Natural killer cell (primary cell): Measurements from ENCODE around the gene SLIT1. TPM values are rescaled to one million over a fixed set of nuclear protein-coding genes. Genes with fewer than 3 reads are reported as not detected.

Experiments
- ATAC-seq, 3 donors: fragments of 150-1000 bp in 2 of 3; fragments of 200-7000 bp in 1 of 3; cut with Tn5 transposase; 1 replicate in 1 of 3; 2 replicates in 2 of 3; pipeline ENCODE4 v1.10.0; 2021; ENCODE audit warnings: mild to moderate bottlenecking in 2 of 3, moderate library complexity in 2 of 3
- DNase-seq, 2 donors: peaks; one replicate each; pipeline versions ENCODE4 v3.0.0 to v3.0.0-alpha.2; 2013 to 2021; ENCODE audit warnings: mixed read lengths in 1 of 2
- H3K27ac ChIP-seq: one replicate; pipeline ENCODE4 v1.5.1; 2013; ENCODE audit warnings: mild to moderate bottlenecking, low read length
- H3K27me3 ChIP-seq: one replicate; pipeline ENCODE4 v1.6.1; 2013; ENCODE audit warnings: low read length; ENCODE audit not compliant: control insufficient read depth, insufficient read depth
- H3K36me3 ChIP-seq: one replicate; pipeline ENCODE4 v1.6.1; 2013; ENCODE audit warnings: low read length; ENCODE audit not compliant: control insufficient read depth, insufficient read depth
- H3K4me1 ChIP-seq: one replicate; pipeline ENCODE4 v1.6.1; 2013; ENCODE audit warnings: low read length; ENCODE audit not compliant: control insufficient read depth, insufficient read depth
- H3K4me3 ChIP-seq: one replicate; pipeline ENCODE4 v1.5.1; 2013; ENCODE audit warnings: low read length
- H3K9me3 ChIP-seq: one replicate; pipeline ENCODE4 v1.6.1; 2013; ENCODE audit warnings: low read length; ENCODE audit not compliant: control insufficient read depth, insufficient read depth
- H3K27ac Mint-ChIP-seq, 2 donors: one replicate each; pipeline ENCODE4 v1.8.0; 2022; ENCODE audit warnings: mild to moderate bottlenecking in 2 of 2, mixed read lengths in 2 of 2, moderate library complexity in 1 of 2
- H3K27me3 Mint-ChIP-seq, 2 donors: one replicate each; pipeline ENCODE4 v1.8.0; 2022; ENCODE audit warnings: low read depth in 2 of 2, mixed read lengths in 2 of 2
- H3K36me3 Mint-ChIP-seq: one replicate; pipeline ENCODE4 v1.8.0; 2022; ENCODE audit warnings: mixed read lengths
- H3K4me1 Mint-ChIP-seq, 2 donors: one replicate each; pipeline ENCODE4 v1.8.0; 2022; ENCODE audit warnings: mixed read lengths in 2 of 2
- H3K4me3 Mint-ChIP-seq: one replicate; pipeline ENCODE4 v1.8.0; 2022; ENCODE audit warnings: mild to moderate bottlenecking, moderate library complexity, mixed read lengths
- H3K9me3 Mint-ChIP-seq, 2 donors: one replicate each; pipeline ENCODE4 v1.8.0; 2022; ENCODE audit warnings: mixed read lengths in 2 of 2
- CTCF ChIP-seq: fragments of 200-600 bp; IDR thresholded peaks from one replicate; pipeline ENCODE4 v1.8.0; 2022; ENCODE audit warnings: antibody characterized with exemption
- WGBS: methylation state at CpG from one replicate; pipeline ENCODE4 v1.1.7; 2013; ENCODE audit warnings: missing lambda C conversion rate; ENCODE audit not compliant: insufficient coverage; 5-methylcytosine and 5-hydroxymethylcytosine counted together
- intact Hi-C: fragments of 100-400 bp; cut with micrococcal nuclease; formaldehyde crosslinking; loops from one replicate; pipeline ENCODE4 v1.14.2; 2022
- total RNA-seq, 4 donors: library from RNA; stranded (reverse); fragments of 120-200 nt in 1 of 4; gene quantifications; one replicate each; pipeline versions ENCODE4 v1.2.3 to v1.2.4, GENCODE V29; 2013 to 2022

SLIT1 gene
- total RNA-seq, 3 donors from 2014 or later (not counting 1 experiment from before 2014, with no cell fraction given) = 0.28 to 1.5 (median 1.1) TPM

- DNase-seq (no peak), ATAC-seq (no peak)
- Histone ChIP-seq H3K4me3 (no peak overlapping the region), H3K9me3 (no peaks in the 10 kb centered on the region), H3K27me3 (no peaks in the 10 kb centered on the region), H3K4me1 (peaks cover 11% of the 10 kb centered on the region), H3K27ac (no peak overlapping the region), H3K36me3 (no peaks in the 10 kb centered on the region)
- Mint-ChIP-seq H3K27ac (no peak overlapping the region), H3K36me3 (no peaks in the 10 kb centered on the region), H3K4me3 (no peak overlapping the region), H3K4me1 (peaks cover 7 to 23% of the 10 kb centered on the region in 2 donors), H3K27me3 (no peaks in the 10 kb centered on the region), H3K9me3 (no peaks in the 10 kb centered on the region)
- 94% methylated on average over 5 of the region's 5 CpGs for WGBS
- no peak for TF ChIP-seq CTCF
- intact Hi-C loops = no loop called here
Observed at GRCh38 chr10:97017474-97017903, 168.3 kb downstream of the SLIT1 start.

DNA sequence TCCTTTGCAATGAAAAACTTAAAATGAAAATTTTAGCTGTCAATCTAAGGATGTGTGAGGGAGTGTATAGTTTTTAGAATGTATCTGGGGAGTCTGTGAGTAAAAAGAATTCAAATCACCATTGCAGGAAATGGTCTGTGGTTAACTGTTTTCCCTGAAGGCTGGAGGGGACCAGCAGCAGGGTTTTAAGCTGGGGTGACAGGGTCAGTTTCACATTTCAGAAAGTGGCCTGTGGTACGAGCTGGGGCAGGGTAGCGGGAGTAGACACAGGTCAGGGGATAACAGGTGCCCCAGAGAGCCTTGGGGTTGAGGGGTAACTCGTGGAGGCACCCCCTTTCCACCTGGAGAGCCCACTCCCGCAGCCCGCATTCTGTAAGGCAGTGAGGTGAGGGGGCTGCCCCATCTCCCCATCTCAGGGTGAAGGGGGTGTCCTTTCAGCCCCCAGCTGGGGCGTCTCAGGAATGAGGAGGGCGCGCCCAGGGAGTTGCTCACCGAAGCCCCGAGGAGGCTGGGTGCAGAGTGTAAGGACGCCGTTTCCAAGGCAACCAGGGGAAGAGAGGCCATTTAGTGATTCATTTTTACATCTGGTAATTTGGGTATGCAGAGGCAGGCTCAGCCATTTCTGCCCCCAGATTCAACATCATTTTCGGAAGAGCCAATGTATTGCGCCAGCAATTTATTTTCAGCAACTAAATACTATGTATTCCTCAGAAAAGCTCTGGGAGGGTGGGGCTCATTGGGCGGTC is 168.9 kb downstream of the SLIT1 start:
- intact Hi-C loops = no loop called here
- DNase-seq = no peak
- Mint-ChIP-seq H3K4me3 (peak overlapping the region; percentile 76), H3K9me3 (no peaks in the 10 kb centered on the region), H3K4me1 (peaks cover 7 to 23% of the 10 kb centered on the region in 2 donors), H3K27me3 (no peaks in the 10 kb centered on the region), H3K27ac (peak overlapping the region in 1 of 2 donors; percentile 41), H3K36me3 (no peaks in the 10 kb centered on the region)
- Histone ChIP-seq H3K27me3 (no peaks in the 10 kb centered on the region), H3K36me3 (no peaks in the 10 kb centered on the region), H3K9me3 (no peaks in the 10 kb centered on the region), H3K27ac (no peak overlapping the region), H3K4me3 (no peak overlapping the region), H3K4me1 (peaks cover 11% of the 10 kb centered on the region)
- WGBS = 35% methylated on average over 13 of the region's 15 CpGs
- peak; percentile 33 to 78 (median 40) for ATAC-seq
- TF ChIP-seq CTCF = no peak

DNA sequence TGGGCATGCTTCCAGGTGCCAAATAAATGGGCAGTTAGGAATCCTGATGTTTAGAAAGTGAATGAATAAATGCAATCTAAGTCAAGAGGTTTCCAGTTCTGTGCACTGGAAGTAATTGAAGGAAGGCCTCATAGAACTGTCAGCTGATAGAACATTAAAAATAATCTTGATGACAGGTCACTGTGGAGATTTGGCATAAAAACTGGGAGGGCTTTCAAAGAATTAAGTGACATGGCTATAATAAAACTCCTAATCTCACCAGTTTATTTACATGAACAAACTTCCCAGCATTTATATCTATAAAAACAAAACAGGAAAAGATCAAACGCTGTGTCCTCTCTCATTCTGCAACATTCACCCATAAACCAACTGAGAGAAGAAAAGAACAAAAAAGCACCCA is 170.5 kb downstream of the SLIT1 start:
- TF ChIP-seq CTCF = no peak
- DNase-seq = no peak
- no peak overlapping the region for H3K4me3 ChIP-seq
- Mint-ChIP-seq H3K36me3 (no peaks in the 10 kb centered on the region), H3K9me3 (no peaks in the 10 kb centered on the region), H3K27ac (no peak overlapping the region), H3K27me3 (no peaks in the 10 kb centered on the region), H3K4me3 (no peak overlapping the region), H3K4me1 (peaks cover 7 to 23% of the 10 kb centered on the region in 2 donors)
- H3K27me3 ChIP-seq = no peaks in the 10 kb centered on the region
- H3K27ac ChIP-seq = no peak overlapping the region
- no peaks in the 10 kb centered on the region for H3K9me3 ChIP-seq
- intact Hi-C loops = no loop called here
- no peaks in the 10 kb centered on the region for H3K36me3 ChIP-seq
- peaks cover 11% of the 10 kb centered on the region for H3K4me1 ChIP-seq
- ATAC-seq = no peak
- WGBS = 86% methylated on average over 1 of the region's 1 CpG

- H3K4me3 Mint-ChIP-seq = no peak overlapping the region
- no peaks in the 10 kb centered on the region for H3K36me3 Mint-ChIP-seq
- no peak overlapping the region for H3K27ac Mint-ChIP-seq
- no peaks in the 10 kb centered on the region for H3K27me3 Mint-ChIP-seq
- intact Hi-C loops = no loop called here
- WGBS = 94% methylated on average over 8 of the region's 8 CpGs
- TF ChIP-seq CTCF = no peak
- H3K4me1 Mint-ChIP-seq = peaks cover 7 to 23% of the 10 kb centered on the region in 2 donors
- Histone ChIP-seq H3K27ac (no peak overlapping the region), H3K4me3 (no peak overlapping the region), H3K27me3 (no peaks in the 10 kb centered on the region), H3K4me1 (peaks cover 11% of the 10 kb centered on the region), H3K36me3 (no peaks in the 10 kb centered on the region), H3K9me3 (no peaks in the 10 kb centered on the region)
- no peaks in the 10 kb centered on the region for H3K9me3 Mint-ChIP-seq
- DNase-seq (no peak), ATAC-seq (no peak)
Observed at GRCh38 chr10:97013983-97014382, 171.8 kb downstream of the SLIT1 start.
